GM21619 (cell line): ENCODE data around the gene SEM1.
"Not testable (repeated sequence)": the region's sequence is repeated elsewhere in the genome, so short reads cannot be mapped to it uniquely, and the experiment has no call there.

ENCODE experiments used
- ATAC-seq: cut with Tn5 transposase; IDR thresholded peaks from one replicate; pipeline ENCODE4 v1.9.1; 2021; ENCODE audit not compliant: unreplicated experiment

Gene SEM1

GRCh38 chr7:96665689-96666088 is 44.0 kb downstream of the SEM1 start:
- no peak for ATAC-seq

DNA sequence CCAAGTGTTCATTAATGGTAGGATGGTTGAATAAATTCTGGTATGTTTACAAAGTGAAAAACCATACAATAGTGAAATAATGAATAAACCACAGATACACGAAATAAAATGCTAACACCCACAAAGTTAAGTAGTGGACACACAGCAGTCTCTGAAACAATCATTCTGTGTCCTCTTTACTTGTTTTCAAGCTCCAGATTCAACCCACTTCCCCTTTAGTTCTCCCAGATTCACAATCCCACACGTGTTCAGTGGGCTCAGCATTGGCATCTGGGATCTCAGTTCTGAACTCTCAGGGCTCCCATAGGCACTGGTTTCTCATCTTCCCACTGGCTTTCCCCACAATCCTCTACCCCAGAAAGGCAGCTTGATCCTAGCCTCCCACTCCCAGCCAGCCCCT is 44.9 kb downstream of the SEM1 start:
- no peak for ATAC-seq

DNA sequence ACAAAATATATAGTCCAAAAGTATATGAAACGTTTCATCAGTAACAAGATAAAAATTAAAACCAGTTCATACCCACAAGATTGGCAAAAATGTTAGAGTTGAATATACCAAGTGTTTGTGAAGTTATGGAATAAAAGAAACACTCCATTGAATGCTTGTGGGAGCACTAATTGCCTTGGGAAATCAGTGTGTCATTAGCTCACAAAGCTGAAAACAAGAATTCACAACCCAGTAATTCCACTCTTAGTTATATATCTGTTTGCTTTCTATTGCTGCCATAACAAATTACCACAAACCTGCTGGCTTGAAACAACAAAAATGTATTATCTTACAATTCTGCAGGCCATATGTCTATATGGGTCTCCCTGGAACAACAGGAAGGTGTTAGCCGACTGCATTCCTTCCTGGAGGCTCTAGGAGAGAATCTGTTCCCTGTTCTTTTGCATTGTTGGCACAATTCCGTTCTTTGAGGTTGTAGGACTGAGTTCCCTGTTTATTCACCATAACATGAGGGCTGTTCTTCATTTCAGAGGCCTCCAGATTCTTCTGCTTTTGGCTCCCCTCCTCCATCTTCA is 45.7 kb downstream of the SEM1 start:
- ATAC-seq: no peak

- ATAC-seq: peak; percentile 92
Observed at GRCh38 chr7:96663457-96663856, 46.2 kb downstream of the SEM1 start.

DNA sequence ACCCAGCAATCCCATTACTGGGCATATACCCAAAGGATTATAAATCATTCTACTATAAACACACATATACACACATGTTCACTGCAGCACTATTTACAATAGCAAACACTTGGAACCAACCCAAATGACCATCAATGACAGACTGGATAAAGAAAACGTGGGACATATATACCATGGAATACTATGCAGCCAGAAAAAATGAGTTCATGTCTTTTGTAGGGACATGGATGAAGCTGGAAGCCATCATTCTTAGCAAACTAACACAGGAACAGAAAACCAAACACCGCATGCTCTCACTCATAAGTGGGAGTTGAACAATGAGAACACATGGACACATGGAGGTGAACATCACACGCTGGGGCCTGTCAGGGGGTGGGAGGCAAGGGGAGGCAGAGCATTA is 47.5 kb downstream of the SEM1 start:
- ATAC-seq: not testable (repeated sequence)

- no peak for ATAC-seq
Observed at GRCh38 chr7:96658022-96658412, 51.6 kb downstream of the SEM1 start.

DNA sequence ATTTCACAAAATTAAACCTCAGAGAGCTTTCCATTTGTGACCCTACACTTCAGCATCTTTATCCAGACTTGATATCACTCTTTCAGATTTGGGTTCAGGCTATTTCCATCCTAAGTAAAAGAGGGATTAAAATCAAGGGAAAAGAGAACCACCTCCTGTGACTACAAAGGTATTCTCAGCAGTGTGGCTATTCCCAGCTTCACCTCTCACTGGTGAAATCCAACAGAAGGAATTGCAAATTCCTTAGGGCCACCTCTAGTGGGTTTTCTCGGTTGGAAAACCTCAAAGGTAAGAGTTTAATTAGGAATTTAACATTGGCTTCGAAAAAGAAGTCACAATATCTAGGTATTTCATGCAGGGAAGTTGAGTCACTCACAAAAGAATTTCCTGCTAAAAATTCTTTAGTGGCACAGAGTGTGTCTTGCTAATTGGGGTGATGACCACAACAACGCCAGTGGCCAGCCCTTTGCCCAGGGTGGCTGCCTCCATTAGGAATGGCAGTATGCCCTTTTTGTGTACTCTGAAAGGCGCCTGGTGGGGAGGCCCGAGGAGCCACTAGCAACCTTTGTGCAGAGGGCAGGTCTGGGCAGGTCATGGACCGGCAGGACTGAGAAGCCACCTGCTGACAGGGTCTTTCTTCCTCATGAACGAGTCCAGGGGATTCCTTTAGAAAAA is 52.2 kb downstream of the SEM1 start:
- no peak for ATAC-seq

DNA sequence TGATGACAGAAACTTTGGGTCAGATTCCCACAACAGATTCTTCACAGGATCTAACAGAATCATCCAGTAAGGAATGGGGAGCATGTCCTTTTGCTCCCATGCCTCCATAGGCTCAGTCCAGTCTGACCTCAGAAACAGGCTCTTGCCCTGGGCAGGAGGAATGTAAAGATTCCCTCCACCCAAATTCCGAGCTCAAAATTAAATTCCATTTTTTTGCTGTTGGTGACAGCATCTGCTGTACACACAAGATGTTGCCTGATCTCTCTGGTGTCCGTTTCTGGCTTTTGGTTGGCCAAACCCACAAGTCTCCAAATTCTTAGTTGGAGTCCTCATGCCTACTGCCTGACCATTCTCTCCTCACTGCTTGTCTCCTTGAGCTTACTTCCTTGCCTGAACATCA is 53.7 kb downstream of the SEM1 start:
- ATAC-seq: no peak

GRCh38 chr7:96654630-96655188 is 54.9 kb downstream of the SEM1 start:
- ATAC-seq: no peak

DNA sequence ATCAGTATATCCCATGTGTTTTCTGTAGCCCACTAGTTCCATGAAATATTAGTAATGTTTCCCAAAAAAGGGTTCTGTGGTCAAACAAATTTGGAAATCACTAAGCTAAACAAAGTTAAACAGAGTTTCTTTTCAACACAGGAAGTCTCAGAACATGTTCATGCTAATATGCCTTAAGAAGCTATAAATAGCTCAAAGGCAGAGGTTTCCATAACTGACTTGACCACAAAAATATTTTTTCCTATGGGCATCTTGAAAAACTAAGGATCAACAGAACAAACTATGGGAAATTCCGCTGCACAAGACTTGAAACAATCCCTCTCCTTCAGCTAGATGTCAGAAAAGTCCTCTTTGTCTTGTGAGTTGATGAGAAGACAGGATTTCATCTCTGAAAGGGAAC is 59.7 kb downstream of the SEM1 start:
- no peak for ATAC-seq

GRCh38 chr7:96648784-96649183 is 60.9 kb downstream of the SEM1 start:
- ATAC-seq: no peak

GRCh38 chr7:96647733-96648132 is 61.9 kb downstream of the SEM1 start:
- no peak for ATAC-seq

- no peak for ATAC-seq
Observed at GRCh38 chr7:96645084-96645483, 64.6 kb downstream of the SEM1 start.

- ATAC-seq: not testable (repeated sequence)
Observed at GRCh38 chr7:96643436-96643835, 66.2 kb downstream of the SEM1 start.

DNA sequence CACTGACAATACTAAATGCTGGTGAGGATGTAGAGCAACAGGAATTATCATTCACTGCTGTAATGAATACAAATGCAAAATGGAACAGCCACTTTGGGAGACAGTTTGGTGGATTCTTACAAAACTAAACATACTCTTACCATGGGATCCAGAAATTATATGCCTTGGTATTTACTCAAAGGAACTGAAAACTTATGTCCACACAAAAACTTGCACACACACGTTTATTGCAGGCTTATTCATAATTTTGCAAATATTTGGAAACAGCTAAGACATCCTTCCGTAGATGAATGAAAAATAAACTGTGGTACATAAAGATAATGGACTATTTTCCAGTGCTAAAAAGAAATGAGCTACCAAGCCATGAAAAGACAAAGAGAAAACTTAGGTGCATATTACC is 69.6 kb downstream of the SEM1 start:
- ATAC-seq: no peak
